GM18505 (cell line): Measurements from ENCODE around the gene ERRFI1.

Source experiments
- ATAC-seq: cut with Tn5 transposase; IDR thresholded peaks from one replicate; pipeline ENCODE4 v1.9.1; 2021; ENCODE audit not compliant: unreplicated experiment
- POLR2A ChIP-seq: IDR thresholded peaks from 4 replicates; pipeline ENCODE4 v1.6.1; 2011; ENCODE audit warnings: borderline replicate concordance; ENCODE audit not compliant: insufficient read depth, insufficient read length; ENCODE audit errors: extremely low read depth

Gene ERRFI1

GRCh38 chr1:8019229-8019620, 6.9 kb downstream of the ERRFI1 start:
- no peak for ATAC-seq
- no peak for TF ChIP-seq POLR2A

GRCh38 chr1:8018492-8019228, 7.4 kb downstream of the ERRFI1 start:
- no peak for ATAC-seq

GRCh38 chr1:8017495-8018197, 8.5 kb downstream of the ERRFI1 start:
- no peak for ATAC-seq

More at GRCh38 chr1:8018492-8019228, 7.4 kb downstream of the ERRFI1 start:
- no peak for TF ChIP-seq POLR2A

GRCh38 chr1:8016895-8017241, 9.2 kb downstream of the ERRFI1 start:
- no peak for TF ChIP-seq POLR2A

More at GRCh38 chr1:8017495-8018197, 8.5 kb downstream of the ERRFI1 start:
- TF ChIP-seq POLR2A = no peak

GRCh38 chr1:8016210-8016894, 9.8 kb downstream of the ERRFI1 start:
- TF ChIP-seq POLR2A = no peak
- no peak for ATAC-seq

More at GRCh38 chr1:8016895-8017241, 9.2 kb downstream of the ERRFI1 start:
- no peak for ATAC-seq

GRCh38 chr1:8015809-8016165, 10.3 kb downstream of the ERRFI1 start:
- ATAC-seq = no peak
- no peak for TF ChIP-seq POLR2A

GRCh38 chr1:8015036-8015808, 10.9 kb downstream of the ERRFI1 start:
- no peak for TF ChIP-seq POLR2A
- ATAC-seq = no peak

GRCh38 chr1:8014381-8014988, 11.6 kb downstream of the ERRFI1 start:
- ATAC-seq = no peak

GRCh38 chr1:8013800-8014199, 12.3 kb downstream of the ERRFI1 start:
- ATAC-seq = no peak
- no peak for TF ChIP-seq POLR2A

More at GRCh38 chr1:8014381-8014988, 11.6 kb downstream of the ERRFI1 start:
- TF ChIP-seq POLR2A = no peak

- no peak for ATAC-seq
- no peak for TF ChIP-seq POLR2A
Measured at GRCh38 chr1:8013399-8013798, 12.7 kb downstream of the ERRFI1 start.

GRCh38 chr1:8012955-8013354, 13.2 kb downstream of the ERRFI1 start:
- ATAC-seq = no peak
- TF ChIP-seq POLR2A = no peak

- ATAC-seq = no peak
- no peak for TF ChIP-seq POLR2A
Measured at GRCh38 chr1:8011923-8012858, 13.9 kb downstream of the ERRFI1 start.
